GM23338 (cell line): ENCODE measurements around the gene UBA5.

Source experiments
- CREB1 ChIP-seq: fragments of 250-450 bp; sonication (Bioruptor Pico); IDR thresholded peaks from 2 replicates; pipeline ENCODE4 v1.5.0; 2020; ENCODE audit warnings: low read depth, mild to moderate bottlenecking, moderate library complexity
- CTCF ChIP-seq, 2 experiments: fragments of 200-600 bp in 1 of 2; sonication (generic) in 1 of 2; conservative IDR thresholded peaks; 2 replicates each; pipeline versions ENCODE4 v1.5.1 to v1.6.1; 2016 to 2017; ENCODE audit warnings: antibody characterized with exemption in 2 of 2, low read depth in 2 of 2, mild to moderate bottlenecking in 2 of 2, moderate library complexity in 1 of 2
- ETS1 ChIP-seq: IDR thresholded peaks from 2 replicates; pipeline ENCODE4 v1.6.1; 2016; ENCODE audit warnings: antibody characterized with exemption
- EZH2 ChIP-seq: fragments of 200-600 bp; sonication (generic); IDR thresholded peaks from one replicate; pipeline ENCODE4 v1.8.0; 2017; ENCODE audit warnings: antibody characterized with exemption, mild to moderate bottlenecking, low read depth; ENCODE audit not compliant: unreplicated experiment
- EZH2phosphoT487 ChIP-seq: fragments of 200-600 bp; sonication (generic); IDR thresholded peaks from one replicate; pipeline ENCODE4 v1.8.1; 2018; ENCODE audit warnings: antibody characterized with exemption; ENCODE audit not compliant: unreplicated experiment
- JUNB ChIP-seq: IDR thresholded peaks from one replicate; pipeline ENCODE4 v1.6.1; 2016; ENCODE audit warnings: antibody characterized with exemption; ENCODE audit not compliant: unreplicated experiment
- NANOG ChIP-seq: IDR thresholded peaks from 2 replicates; pipeline ENCODE4 v1.6.1; 2016; ENCODE audit warnings: antibody characterized with exemption, borderline replicate concordance
- POLR2AphosphoS5 ChIP-seq: IDR thresholded peaks from 2 replicates; pipeline ENCODE4 v1.6.1; 2016; ENCODE audit warnings: antibody characterized with exemption, low read depth
- REST ChIP-seq: IDR thresholded peaks from one replicate; pipeline ENCODE4 v1.6.1; 2018; ENCODE audit warnings: antibody characterized with exemption; ENCODE audit not compliant: unreplicated experiment
- ZNF462 ChIP-seq: fragments of 250-450 bp; sonication (Bioruptor Pico); IDR thresholded peaks from 2 replicates; pipeline ENCODE4 v1.5.0; 2020; ENCODE audit warnings: mild to moderate bottlenecking, moderate library complexity

GRCh38 chr3:132628157-132628556, 32.0 kb upstream of the UBA5 start:
- TF ChIP-seq POLR2AphosphoS5 (no peak), CTCF (conservative IDR thresholded peaks at IDR 0.05; ENCODE audit: low read depth in 2 of 2) (no peak), JUNB (no peak), REST (no peak), ZNF462 (CRISPR knock-in tag) (no peak), EZH2 (no peak), EZH2phosphoT487 (no peak), NANOG (no peak), CREB1 (no peak), ETS1 (no peak)
